ENCODE data around the gene IDH3A.

DNA sequence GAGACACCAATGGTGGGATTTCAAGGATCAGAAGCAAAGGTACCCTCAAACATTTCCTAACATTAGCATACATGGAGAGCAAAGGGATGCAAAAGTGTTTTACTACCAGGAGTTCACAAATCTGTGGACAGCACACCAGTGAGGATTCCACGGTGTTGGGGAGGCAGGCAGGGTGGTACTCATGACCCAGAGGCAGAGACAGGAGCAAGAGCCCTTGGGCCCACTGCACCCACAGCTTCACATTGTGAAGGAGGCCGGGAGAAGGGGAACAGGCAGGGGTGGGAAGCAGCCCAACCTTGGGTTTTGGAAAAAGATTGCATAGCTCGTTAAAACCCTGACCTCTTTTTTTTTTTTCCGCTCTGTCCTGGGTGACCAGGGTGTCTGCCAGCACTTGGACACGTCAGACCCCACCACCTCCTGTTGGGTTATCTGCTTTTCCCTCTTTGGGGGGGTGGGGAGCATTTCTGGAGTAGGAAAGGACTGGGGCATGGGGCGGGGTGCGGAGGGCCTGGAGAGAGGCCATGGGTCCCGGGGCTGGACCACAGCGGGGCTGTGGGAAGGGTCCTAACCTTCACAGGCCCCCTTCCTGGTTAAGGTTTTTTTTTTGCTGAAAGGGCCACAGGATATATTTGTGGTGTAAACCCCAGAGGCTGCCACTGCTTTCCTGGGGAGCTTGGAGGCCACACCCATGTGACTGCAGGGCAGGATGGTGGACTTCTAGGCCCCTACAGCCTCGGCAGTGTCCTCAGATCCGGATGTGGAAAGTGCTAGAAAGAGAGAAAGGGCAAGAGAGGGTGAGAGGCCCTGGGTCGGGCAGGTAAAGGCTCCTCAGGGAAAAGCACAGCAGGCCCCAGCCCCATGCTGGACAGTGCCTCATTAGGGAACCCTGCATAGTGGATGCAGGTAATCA lies 44.3 kb upstream of the IDH3A start:
- TF ChIP-seq, protein P1, sequence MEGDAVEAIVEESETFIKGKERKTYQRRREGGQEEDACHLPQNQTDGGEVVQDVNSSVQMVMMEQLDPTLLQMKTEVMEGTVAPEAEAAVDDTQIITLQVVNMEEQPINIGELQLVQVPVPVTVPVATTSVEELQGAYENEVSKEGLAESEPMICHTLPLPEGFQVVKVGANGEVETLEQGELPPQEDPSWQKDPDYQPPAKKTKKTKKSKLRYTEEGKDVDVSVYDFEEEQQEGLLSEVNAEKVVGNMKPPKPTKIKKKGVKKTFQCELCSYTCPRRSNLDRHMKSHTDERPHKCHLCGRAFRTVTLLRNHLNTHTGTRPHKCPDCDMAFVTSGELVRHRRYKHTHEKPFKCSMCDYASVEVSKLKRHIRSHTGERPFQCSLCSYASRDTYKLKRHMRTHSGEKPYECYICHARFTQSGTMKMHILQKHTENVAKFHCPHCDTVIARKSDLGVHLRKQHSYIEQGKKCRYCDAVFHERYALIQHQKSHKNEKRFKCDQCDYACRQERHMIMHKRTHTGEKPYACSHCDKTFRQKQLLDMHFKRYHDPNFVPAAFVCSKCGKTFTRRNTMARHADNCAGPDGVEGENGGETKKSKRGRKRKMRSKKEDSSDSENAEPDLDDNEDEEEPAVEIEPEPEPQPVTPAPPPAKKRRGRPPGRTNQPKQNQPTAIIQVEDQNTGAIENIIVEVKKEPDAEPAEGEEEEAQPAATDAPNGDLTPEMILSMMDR (IDR thresholded peaks at IDR 0.05 in 8 of 11, conservative IDR thresholded peaks at IDR 0.05 in 3 of 11), result no peak
- no peak for TF ChIP-seq POLR2A (IDR thresholded peaks at IDR 0.05)

All from spleen (tissue), 7 donors.